ENCODE data around the gene UBE2H. TPM values are rescaled to one million over a fixed set of nuclear protein-coding genes. Genes with fewer than 3 reads are reported as not detected.

UBE2H gene
- total RNA-seq, 1 donor from 2014 or later = 114 TPM

GRCh38 chr7:129951226-129952085 lies 1.3 kb downstream of the UBE2H start:
- TF ChIP-seq EZH2 (IDR thresholded peaks at IDR 0.05) (no peak), EZH2phosphoT487 (IDR thresholded peaks at IDR 0.05) (no peak), CTCF (IDR thresholded peaks at IDR 0.05) (peak; percentile 20)
- Histone ChIP-seq H3F3A (ENCODE audit: low read depth) (peaks cover 48% of the 10 kb centered on the region), H3K4me3 (peak overlapping the region; percentile 98), H3K79me2 (ENCODE audit: low read depth) (peaks cover 59% of the 10 kb centered on the region), H3K9ac (peak overlapping the region; percentile 85), H4K20me1 (ENCODE audit: low read depth) (peaks cover 32% of the 10 kb centered on the region), H2AFZ (replicated peaks) (no peak overlapping the region), H3K4me1 (peaks cover 22% of the 10 kb centered on the region), H3K27me3 (no peaks in the 10 kb centered on the region), H3K27ac (peak overlapping the region; percentile 99), H3K9me3 (ENCODE audit: low read depth) (no peaks in the 10 kb centered on the region), H3K4me2 (peak overlapping the region; percentile 84), H3K36me3 (peaks cover 2% of the 10 kb centered on the region)
- H3K4me1 Mint-ChIP-seq = peaks cover 17% of the 10 kb centered on the region
- peak overlapping the region; percentile 96 for H3K27ac Mint-ChIP-seq
- H3K36me3 Mint-ChIP-seq = peaks cover 2% of the 10 kb centered on the region
- peaks cover 3% of the 10 kb centered on the region for H3K9me3 Mint-ChIP-seq
- DNase-seq (ENCODE audit: low spot score) = peak; percentile 47
- H3K27me3 Mint-ChIP-seq (ENCODE audit: insufficient read depth, low read depth) = peaks cover 12% of the 10 kb centered on the region
- H3K4me3 Mint-ChIP-seq = no peak overlapping the region

GRCh38 chr7:129950933-129951225 lies 1.9 kb downstream of the UBE2H start:
- peaks cover 36% of the 10 kb centered on the region for H4K20me1 ChIP-seq (ENCODE audit: low read depth)
- no peak overlapping the region for H3K4me3 Mint-ChIP-seq
- TF ChIP-seq EZH2phosphoT487 (IDR thresholded peaks at IDR 0.05) = no peak
- no peak for TF ChIP-seq CTCF (IDR thresholded peaks at IDR 0.05)
- TF ChIP-seq EZH2 (IDR thresholded peaks at IDR 0.05) = no peak

GRCh38 chr7:129950191-129950932 lies 2.4 kb downstream of the UBE2H start:
- peaks cover 8% of the 10 kb centered on the region for H3K36me3 ChIP-seq
- Mint-ChIP-seq H3K9me3 (peaks cover 3% of the 10 kb centered on the region), H3K36me3 (peaks cover 5% of the 10 kb centered on the region), H3K27ac (no peak overlapping the region), H3K4me1 (peaks cover 15% of the 10 kb centered on the region), H3K27me3 (ENCODE audit: insufficient read depth, low read depth) (peaks cover 12% of the 10 kb centered on the region), H3K4me3 (no peak overlapping the region)
- H3F3A ChIP-seq (ENCODE audit: low read depth) = peaks cover 48% of the 10 kb centered on the region
- H3K27me3 ChIP-seq = no peaks in the 10 kb centered on the region
- H3K4me3 ChIP-seq = peak overlapping the region; percentile 98
- peaks cover 70% of the 10 kb centered on the region for H3K79me2 ChIP-seq (ENCODE audit: low read depth)
- peak; percentile 73 for DNase-seq (ENCODE audit: low spot score)
- peak overlapping the region; percentile 85 for H3K9ac ChIP-seq
- no peak for TF ChIP-seq EZH2phosphoT487 (IDR thresholded peaks at IDR 0.05)
- peaks cover 23% of the 10 kb centered on the region for H3K4me1 ChIP-seq
- peaks cover 37% of the 10 kb centered on the region for H4K20me1 ChIP-seq (ENCODE audit: low read depth)
- no peaks in the 10 kb centered on the region for H3K9me3 ChIP-seq (ENCODE audit: low read depth)
- peak overlapping the region; percentile 99 for H3K27ac ChIP-seq
- no peak overlapping the region for H2AFZ ChIP-seq (replicated peaks)
- peak overlapping the region; percentile 84 for H3K4me2 ChIP-seq

More at GRCh38 chr7:129950933-129951225, 1.9 kb downstream of the UBE2H start:
- H3K4me3 ChIP-seq = peak overlapping the region; percentile 98
- Mint-ChIP-seq H3K9me3 (peaks cover 3% of the 10 kb centered on the region), H3K36me3 (peaks cover 5% of the 10 kb centered on the region), H3K27me3 (ENCODE audit: insufficient read depth, low read depth) (peaks cover 12% of the 10 kb centered on the region), H3K27ac (no peak overlapping the region), H3K4me1 (peaks cover 17% of the 10 kb centered on the region)
- H3F3A ChIP-seq (ENCODE audit: low read depth) = peaks cover 48% of the 10 kb centered on the region
- peaks cover 6% of the 10 kb centered on the region for H3K36me3 ChIP-seq
- H3K4me1 ChIP-seq = peaks cover 23% of the 10 kb centered on the region
- no peaks in the 10 kb centered on the region for H3K27me3 ChIP-seq
- peak overlapping the region; percentile 99 for H3K27ac ChIP-seq
- H3K9me3 ChIP-seq (ENCODE audit: low read depth) = no peaks in the 10 kb centered on the region
- peaks cover 65% of the 10 kb centered on the region for H3K79me2 ChIP-seq (ENCODE audit: low read depth)
- peak overlapping the region; percentile 84 for H3K4me2 ChIP-seq
- peak overlapping the region; percentile 85 for H3K9ac ChIP-seq
- DNase-seq (ENCODE audit: low spot score) = no peak
- no peak overlapping the region for H2AFZ ChIP-seq (replicated peaks)

Measured in neural progenitor cell (in vitro differentiated cells).